OCI-LY7 (cell line): ENCODE data around the gene UCHL1. TPM values are rescaled to one million over a fixed set of nuclear protein-coding genes. Genes with fewer than 3 reads are reported as not detected.

ENCODE experiments used
- BruUV-seq: library from RNA; stranded (reverse); fragments of 400-500 nt; replicated peaks from 2 replicates; lab custom pipeline; 2021; lab: Mats Ljungman, UMichigan
- CTCF ChIA-PET: fragments of 300-600 bp; sonication (Branson Sonifier 250); formaldehyde crosslinking; loops from one replicate; lab custom pipeline; 2022; ENCODE audit warnings: antibody characterized with exemption; ENCODE audit not compliant: unreplicated experiment; lab: Charles Lee
- POLR2A ChIA-PET: fragments of 300-600 bp; sonication (Branson Sonifier 250); formaldehyde crosslinking; loops from one replicate; lab custom pipeline; 2022; ENCODE audit warnings: antibody characterized with exemption; lab: Charles Lee
- DNase-seq: peaks from one replicate; pipeline ENCODE4 v3.0.0-alpha.2; 2015; ENCODE audit warnings: low spot score
- H2AFZ ChIP-seq: fragments of 200-600 bp; sonication (generic), shearing (Covaris generic); 2 replicates; pipeline ENCODE4 v1.6.1; 2014; ENCODE audit warnings: mild to moderate bottlenecking, antibody characterized with exemption, low read length, moderate library complexity
- H3K27ac ChIP-seq: fragments of 200-600 bp; sonication (generic); 2 replicates; pipeline ENCODE4 v1.5.1; 2014; ENCODE audit warnings: mixed run types, low read depth, mild to moderate bottlenecking, moderate library complexity, low read length, inconsistent platforms; ENCODE audit not compliant: poor library complexity, severe bottlenecking
- H3K36me3 ChIP-seq: fragments of 200-600 bp; sonication (generic); 2 replicates; pipeline ENCODE4 v1.6.1; 2014; ENCODE audit warnings: mild to moderate bottlenecking, antibody characterized with exemption, low read length, moderate library complexity, mixed read lengths; ENCODE audit not compliant: insufficient read depth
- H3K4me1 ChIP-seq: fragments of 200-600 bp; sonication (generic); 2 replicates; pipeline ENCODE4 v1.5.1; 2014; ENCODE audit warnings: mild to moderate bottlenecking, low read length; ENCODE audit not compliant: insufficient read depth, poor library complexity, severe bottlenecking
- H3K4me2 ChIP-seq: fragments of 200-600 bp; sonication (generic); 2 replicates; pipeline ENCODE4 v1.6.1; 2014; ENCODE audit warnings: mild to moderate bottlenecking, low read length
- H3K4me3 ChIP-seq: fragments of 200-600 bp; sonication (generic); 2 replicates; pipeline ENCODE4 v1.5.1; 2014; ENCODE audit warnings: mild to moderate bottlenecking, low read depth, low read length; ENCODE audit not compliant: poor library complexity, severe bottlenecking
- H3K79me2 ChIP-seq: fragments of 200-600 bp; sonication (generic); 2 replicates; pipeline ENCODE4 v1.6.1; 2016; ENCODE audit warnings: low read depth, mild to moderate bottlenecking, low read length, moderate library complexity, mixed read lengths; ENCODE audit not compliant: insufficient read depth
- H3K9me2 ChIP-seq: fragments of 200-600 bp; sonication (generic); 2 replicates; pipeline ENCODE4 v1.6.1; 2016; ENCODE audit warnings: mild to moderate bottlenecking, low read length, mixed read lengths; ENCODE audit not compliant: insufficient read depth
- H3K9me3 ChIP-seq: fragments of 200-600 bp; sonication (generic); 2 replicates; pipeline ENCODE4 v1.6.1; 2014; ENCODE audit warnings: mild to moderate bottlenecking, mixed run types, low read length, mixed read lengths
- H4K20me1 ChIP-seq: fragments of 200-600 bp; sonication (generic); 2 replicates; pipeline ENCODE4 v1.6.1; 2014; ENCODE audit warnings: mild to moderate bottlenecking, antibody characterized with exemption, low read length, moderate library complexity, mixed read lengths; ENCODE audit not compliant: insufficient read depth
- CTCF ChIP-seq: fragments of 200-600 bp; sonication (generic); conservative IDR thresholded peaks from 2 replicates; pipeline ENCODE4 v1.5.1; 2014; ENCODE audit warnings: mild to moderate bottlenecking, antibody characterized with exemption, low read length, moderate library complexity, mixed read lengths
- EZH2phosphoT487 ChIP-seq: fragments of 200-600 bp; sonication (generic); IDR thresholded peaks from 2 replicates; pipeline ENCODE4 v1.6.1; 2018; ENCODE audit warnings: low read depth, borderline replicate concordance, mild to moderate bottlenecking, mixed run types, antibody characterized with exemption, low read length, moderate library complexity, mixed read lengths
- intact Hi-C: fragments of 100-400 bp; cut with micrococcal nuclease; formaldehyde crosslinking; loops from one replicate; pipeline ENCODE4 v1.10.0; 2022; ENCODE audit not compliant: unreplicated experiment
- total RNA-seq, 2 experiments: library from RNA; depleted of rRNA in 1 of 2; stranded (reverse); fragments of >200 nt in 1 of 2; shearing (Covaris generic) in 1 of 2; gene quantifications; 2 replicates each; pipeline ENCODE4 v1.2.3, GENCODE V29; 2014 to 2022

UCHL1 gene
- total RNA-seq, 2 experiments from 2014 or later = 430 to 432 TPM

DNA sequence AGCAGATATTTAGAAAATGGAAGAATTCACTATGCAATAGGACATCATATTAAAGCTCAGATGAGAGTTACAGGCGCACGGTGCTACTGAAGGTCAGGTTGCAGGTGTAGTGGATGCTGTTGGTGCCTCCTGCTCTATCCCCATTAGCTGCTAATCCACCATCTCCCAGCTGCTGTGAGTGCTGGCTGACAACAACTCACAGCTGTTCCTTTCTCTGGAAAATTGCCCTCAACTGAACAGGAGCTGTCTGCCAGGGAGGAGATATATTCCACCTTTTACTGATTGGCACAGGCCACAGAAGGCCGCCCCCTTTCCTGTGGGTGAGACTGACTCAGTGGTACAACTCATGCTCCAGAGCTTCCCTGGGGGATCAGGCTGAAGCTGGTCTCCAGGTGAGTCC is 48.7 kb downstream of the UCHL1 start:
- Histone ChIP-seq H3K36me3 (no peaks in the 10 kb centered on the region), H3K9me3 (no peaks in the 10 kb centered on the region), H3K27ac (no peak overlapping the region), H3K4me2 (no peak overlapping the region), H4K20me1 (no peaks in the 10 kb centered on the region), H3K4me3 (no peak overlapping the region), H2AFZ (no peak overlapping the region), H3K79me2 (no peaks in the 10 kb centered on the region), H3K9me2 (no peaks in the 10 kb centered on the region), H3K4me1 (no peaks in the 10 kb centered on the region)
- BruUV-seq = no TSS peak
- ChIA-PET CTCF (no interaction called here), POLR2A (interaction anchor here (0.6 to 1.4 kb wide), 2 partner anchors 9 to 89 kb away, joined by 3 read pairs; no protein-coding TSS in a partner anchor)
- intact Hi-C loops = no loop called here
- DNase-seq = no peak
- no peak for TF ChIP-seq CTCF
- TF ChIP-seq EZH2phosphoT487 = no peak

DNA sequence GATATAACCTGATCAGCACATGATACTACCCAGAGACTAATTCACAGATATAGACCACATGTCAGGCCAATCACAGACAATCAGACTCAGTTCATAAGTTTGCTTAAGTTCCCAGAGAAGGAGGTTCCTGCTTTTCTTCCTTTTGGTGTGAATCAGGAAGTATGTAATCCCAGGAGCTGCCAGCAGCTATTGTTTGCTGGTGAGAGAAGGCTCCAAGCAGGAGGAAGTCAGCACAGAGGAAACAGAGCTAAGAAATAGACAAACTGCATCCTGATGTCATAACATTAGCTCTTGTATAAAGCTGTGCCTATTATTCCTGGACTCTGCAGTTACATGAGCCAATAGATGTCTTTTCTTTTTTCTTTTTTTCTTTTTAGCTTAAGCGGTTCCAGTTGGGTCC is 50.9 kb downstream of the UCHL1 start:
- no peak overlapping the region for H3K4me2 ChIP-seq

More for the DNA sequence above, 50.9 kb downstream of the UCHL1 start:
- no peak overlapping the region for H3K4me3 ChIP-seq
- no peaks in the 10 kb centered on the region for H3K36me3 ChIP-seq
- ChIA-PET CTCF (no interaction called here), POLR2A (no interaction called here)
- TF ChIP-seq CTCF (no peak), EZH2phosphoT487 (no peak)
- no TSS peak for BruUV-seq
- H3K4me1 ChIP-seq = no peaks in the 10 kb centered on the region
- intact Hi-C loops = no loop called here
- H4K20me1 ChIP-seq = no peaks in the 10 kb centered on the region
- H3K9me3 ChIP-seq = no peaks in the 10 kb centered on the region
- no peak overlapping the region for H3K27ac ChIP-seq
- no peak for DNase-seq
- H3K9me2 ChIP-seq = no peaks in the 10 kb centered on the region
- no peak overlapping the region for H2AFZ ChIP-seq
- H3K79me2 ChIP-seq = no peaks in the 10 kb centered on the region
